ENCODE measurements around the gene RLN1.
"Not testable (repeated sequence)": the region's sequence is repeated elsewhere in the genome, so short reads cannot be mapped to it uniquely, and the experiment has no call there.

RLN1 gene

GRCh38 chr9:5321058-5321457, 18.6 kb downstream of the RLN1 start:
- DNase-seq = no peak

GRCh38 chr9:5316406-5316805, 23.3 kb downstream of the RLN1 start:
- not testable (repeated sequence) for DNase-seq

DNA sequence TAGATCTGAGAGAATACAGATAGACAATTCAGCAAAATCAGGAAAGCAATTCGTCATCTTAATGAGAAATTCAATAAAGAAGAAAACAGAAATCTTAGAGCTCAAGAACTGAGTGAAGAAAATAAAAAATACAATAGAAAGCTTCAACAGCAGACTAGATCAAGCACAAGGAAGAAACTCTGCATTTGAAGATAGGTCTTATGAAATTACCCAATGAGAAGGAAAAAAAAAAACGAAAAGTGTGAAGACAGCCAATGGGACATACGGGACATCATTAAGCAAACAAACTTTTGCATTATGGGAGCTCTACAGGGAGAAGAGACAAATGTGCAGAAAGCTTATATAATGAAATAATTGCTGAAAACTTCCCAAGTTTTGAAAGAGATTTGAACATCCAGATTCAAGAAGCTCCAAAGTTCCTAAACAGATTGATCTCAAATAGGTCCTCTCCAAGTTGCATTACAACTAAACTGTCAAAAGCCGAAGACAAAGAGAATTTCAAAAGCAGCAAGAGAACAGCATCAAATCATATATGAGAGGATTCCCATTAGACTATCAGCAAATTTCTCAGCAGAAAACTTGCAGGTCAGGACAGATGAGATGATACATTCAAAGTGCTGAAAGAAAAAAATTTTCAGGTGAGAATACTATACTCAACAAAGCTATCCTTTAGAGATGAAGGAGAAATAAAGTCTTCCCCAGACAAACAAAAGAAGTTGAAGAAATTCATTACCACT, 24.3 kb downstream of the RLN1 start:
- no peak for DNase-seq

DNA sequence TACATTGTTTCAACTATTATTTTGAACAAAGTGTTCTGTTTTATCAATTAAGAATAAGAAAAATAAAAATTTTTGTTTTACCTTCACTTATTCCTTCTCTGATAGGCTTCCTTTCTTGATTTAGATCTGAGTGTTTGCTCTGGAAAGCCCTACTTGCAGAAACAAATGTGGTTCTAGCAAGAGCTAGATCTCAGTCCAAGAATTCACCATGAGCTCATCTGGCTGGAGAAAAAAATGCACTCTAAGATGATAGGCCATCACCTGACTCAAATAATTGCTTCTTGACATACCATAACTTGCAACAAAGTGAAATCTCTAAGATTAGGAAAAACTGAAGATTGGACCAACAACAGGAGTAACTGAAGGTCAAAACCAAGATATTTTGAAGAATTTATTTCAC, 28.8 kb downstream of the RLN1 start:
- no peak for DNase-seq

- no peak for DNase-seq
These were observed 33.9 kb downstream of the RLN1 start for GRCh38 chr9:5305741-5306140.

DNA sequence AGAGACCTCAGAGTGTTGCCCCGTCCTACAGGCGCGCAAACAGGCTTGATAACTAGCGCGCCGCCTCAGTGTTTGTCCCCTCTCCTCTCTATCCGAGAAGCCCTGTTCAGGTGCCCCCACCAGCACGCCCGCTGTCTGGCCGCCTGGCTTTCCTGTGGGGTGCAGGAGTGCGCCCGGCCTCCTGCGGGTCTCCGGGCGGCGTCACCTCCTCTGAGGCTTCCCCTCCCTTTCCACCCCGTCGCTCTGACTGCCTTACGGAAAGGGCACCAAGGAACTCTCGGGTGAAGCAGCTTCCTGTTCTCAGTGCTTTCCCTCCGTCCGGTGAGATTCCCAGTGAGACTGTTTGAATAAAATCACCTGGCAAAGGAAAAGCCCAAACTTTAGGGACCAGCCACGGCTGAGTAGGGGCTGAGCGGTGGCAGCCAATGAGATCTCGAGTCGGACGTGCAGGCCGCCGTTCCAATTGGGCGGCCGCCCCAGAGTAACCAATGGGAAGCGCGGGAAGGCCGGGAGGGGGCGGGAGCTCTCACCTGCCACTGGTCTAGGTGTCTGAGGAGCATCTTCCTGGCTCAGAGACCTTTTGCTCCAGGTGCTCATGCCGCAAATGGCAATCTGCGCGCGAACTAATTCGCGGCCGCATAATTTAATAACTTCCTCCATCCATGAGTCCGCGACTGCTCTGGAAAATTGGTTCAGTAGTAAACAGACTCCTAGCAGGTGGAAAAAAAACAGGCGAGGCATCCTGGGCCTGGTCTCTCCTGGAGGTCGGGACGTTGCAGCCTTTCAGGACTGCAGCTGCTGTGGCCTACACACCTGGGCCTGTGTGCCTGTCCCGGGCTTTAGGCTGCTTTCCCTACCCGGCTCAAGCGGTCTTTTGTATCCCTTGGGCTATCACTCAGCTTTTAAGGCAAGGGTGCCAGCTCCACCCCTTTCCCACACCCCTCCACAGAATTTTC, 35.6 kb downstream of the RLN1 start, which contains the start of gene RLN2:
RLN2 (minus strand) TSS at position 877 of the 956 bp plus-strand sequence; CDS start at position 741, 136 bp downstream.
- DNase-seq = not testable (repeated sequence)

DNA sequence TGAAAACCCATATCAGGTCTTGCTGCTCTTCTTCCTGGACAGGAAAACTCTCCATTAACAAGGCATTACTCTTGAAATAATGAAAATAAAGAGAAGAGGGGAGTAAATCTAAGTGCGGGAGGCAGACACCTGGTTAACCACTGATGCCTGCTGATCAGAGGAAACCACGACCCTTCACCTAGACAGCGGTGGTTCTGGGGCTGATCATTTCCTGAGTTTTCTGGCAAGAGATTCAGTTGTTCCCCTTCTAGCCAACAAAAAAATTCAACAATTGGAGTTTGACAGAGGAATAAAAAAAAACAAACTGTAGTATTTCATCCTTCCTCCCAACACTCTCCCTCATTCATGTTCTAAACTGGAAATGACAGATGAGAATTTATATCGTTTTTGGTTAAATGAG, 38.1 kb downstream of the RLN1 start:
- DNase-seq = no peak

DNA sequence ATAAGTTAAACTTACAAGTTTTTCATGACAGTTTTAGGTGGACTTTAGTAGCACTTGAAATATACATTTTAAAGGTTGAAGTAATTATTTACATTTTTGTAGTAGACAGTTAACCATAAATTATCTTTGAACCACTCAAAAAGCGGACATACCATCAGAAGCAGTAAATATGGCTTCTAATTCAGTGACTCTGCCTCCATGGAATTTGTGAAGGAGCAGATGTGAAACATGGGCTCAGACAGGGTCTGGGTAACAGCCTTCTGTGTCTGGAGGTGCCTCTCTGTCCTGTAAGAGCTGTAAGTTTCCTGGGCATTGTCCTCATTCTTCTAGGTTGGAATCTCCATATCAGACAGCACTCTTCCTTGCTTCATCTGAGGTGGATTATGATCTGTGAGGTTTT, 47.5 kb downstream of the RLN1 start:
- no peak for DNase-seq

GRCh38 chr9:5288591-5288990, 51.1 kb downstream of the RLN1 start:
- no peak for DNase-seq

- no peak for DNase-seq
These were observed 53.4 kb downstream of the RLN1 start for GRCh38 chr9:5286262-5286661.
